Liver (tissue), 9 donors: Measurements from ENCODE around the gene SLC7A10. TPM values are rescaled to one million over a fixed set of nuclear protein-coding genes. Genes with fewer than 3 reads are reported as not detected.

ENCODE experiments used
- DNase-seq: peaks from one replicate; pipeline ENCODE4 v3.0.0-alpha.2; 2017; ENCODE audit warnings: low spot score
- H3K27ac ChIP-seq, 2 donors: one replicate each; pipeline ENCODE4 v1.7.0; 2013; ENCODE audit warnings: inconsistent platforms in 2 of 2, low read length in 2 of 2, control low read depth in 1 of 2, low read depth in 1 of 2, mild to moderate bottlenecking in 1 of 2
- H3K27me3 ChIP-seq, 4 donors: one replicate each; pipeline versions ENCODE4 v1.6.1 to v1.7.0; 2013; ENCODE audit warnings: low read length in 3 of 4, inconsistent platforms in 1 of 4, mild to moderate bottlenecking in 1 of 4, moderate library complexity in 1 of 4; ENCODE audit not compliant: control insufficient read depth in 4 of 4, insufficient read depth in 4 of 4
- H3K36me3 ChIP-seq, 4 donors: one replicate each; pipeline versions ENCODE4 v1.6.1 to v1.7.0; 2013; ENCODE audit warnings: low read length in 3 of 4, mild to moderate bottlenecking in 3 of 4, low read depth in 1 of 4, moderate library complexity in 1 of 4; ENCODE audit not compliant: control insufficient read depth in 4 of 4, insufficient read depth in 3 of 4
- H3K4me1 ChIP-seq, 4 donors: one replicate each; pipeline versions ENCODE4 v1.6.1 to v1.7.0; 2013; ENCODE audit warnings: low read length in 3 of 4, mild to moderate bottlenecking in 3 of 4, moderate library complexity in 1 of 4; ENCODE audit not compliant: control insufficient read depth in 4 of 4, insufficient read depth in 4 of 4
- H3K4me3 ChIP-seq, 3 donors: one replicate each; pipeline versions ENCODE4 v1.6.1 to v1.7.0; 2013; ENCODE audit warnings: low read length in 3 of 3, control low read depth in 1 of 3, low read depth in 1 of 3, mild to moderate bottlenecking in 1 of 3
- H3K9ac ChIP-seq, 2 donors: one replicate each; pipeline ENCODE4 v1.7.0; 2013; ENCODE audit warnings: low read length in 2 of 2, mild to moderate bottlenecking in 2 of 2, moderate library complexity in 2 of 2, control low read depth in 1 of 2, low read depth in 1 of 2
- H3K9me3 ChIP-seq, 4 donors: one replicate each; pipeline versions ENCODE4 v1.6.1 to v1.7.0; 2013; ENCODE audit warnings: low read length in 3 of 4; ENCODE audit not compliant: control insufficient read depth in 4 of 4
- CTCF ChIP-seq: fragments of 150-350 bp; IDR thresholded peaks from 2 replicates; pipeline ENCODE4 v1.5.1; 2017; ENCODE audit warnings: improper control_type of control experiment, low read depth, low read length; ENCODE audit not compliant: missing input control
- FOXA1 ChIP-seq: IDR thresholded peaks from 2 replicates; pipeline ENCODE4 v1.6.1; 2016; ENCODE audit warnings: antibody characterized with exemption
- FOXA2 ChIP-seq: IDR thresholded peaks from 2 replicates; pipeline ENCODE4 v1.6.1; 2016; ENCODE audit warnings: antibody characterized with exemption
- GABPA ChIP-seq, 2 donors: IDR thresholded peaks in 1 of 2; conservative IDR thresholded peaks in 1 of 2; 2 replicates each; pipeline ENCODE4 v1.6.1; 2016; ENCODE audit warnings: antibody characterized with exemption in 2 of 2, mild to moderate bottlenecking in 1 of 2, moderate library complexity in 1 of 2
- HNF4A ChIP-seq, 2 donors: conservative IDR thresholded peaks; 2 replicates each; pipeline ENCODE4 v1.6.1; 2016; ENCODE audit warnings: antibody characterized with exemption in 2 of 2, mild to moderate bottlenecking in 2 of 2
- JUND ChIP-seq, 2 donors: IDR thresholded peaks; 2 replicates each; pipeline ENCODE4 v1.6.1; 2016; ENCODE audit warnings: antibody characterized with exemption in 2 of 2
- REST ChIP-seq: IDR thresholded peaks from 2 replicates; pipeline ENCODE4 v1.6.1; 2016; ENCODE audit warnings: antibody characterized with exemption, mild to moderate bottlenecking
- RXRA ChIP-seq, 2 donors: IDR thresholded peaks; 2 replicates each; pipeline ENCODE4 v1.6.1; 2017 to 2018; ENCODE audit warnings: antibody characterized with exemption in 2 of 2, mild to moderate bottlenecking in 1 of 2
- SP1 ChIP-seq: IDR thresholded peaks from 2 replicates; pipeline ENCODE4 v1.6.1; 2018; ENCODE audit warnings: antibody characterized with exemption, mild to moderate bottlenecking
- TAF1 ChIP-seq: conservative IDR thresholded peaks from 2 replicates; pipeline ENCODE4 v1.6.1; 2016; ENCODE audit warnings: antibody characterized with exemption, mild to moderate bottlenecking
- YY1 ChIP-seq: IDR thresholded peaks from 2 replicates; pipeline ENCODE4 v1.6.1; 2016; ENCODE audit warnings: antibody characterized with exemption, mild to moderate bottlenecking
- WGBS: extraction: QIAGEN DNeasy Blood & Tissue Kit; methylation state at CpG from one replicate; pipeline ENCODE4 v1.1.7; 2013; 5-methylcytosine and 5-hydroxymethylcytosine counted together
- polyA plus RNA-seq, 2 donors: library from polyadenylated mRNA; stranded (reverse) in 1 of 2; unstranded in 1 of 2; fragments of 200-250 nt in 1 of 2; fragments of >200 nt in 1 of 2; fragmentation: Nextera tagmentation in 1 of 2; extraction: Ambion mirVana in 1 of 2; gene quantifications; one replicate each; pipeline versions ENCODE4 v1.2.1 to v1.2.3, GENCODE V29; 2013 to 2015
- total RNA-seq, 2 donors: library from RNA; depleted of rRNA; stranded (reverse); fragments of >200 nt; gene quantifications; one replicate each; pipeline ENCODE4 v1.2.3, GENCODE V29; 2014
- TF ChIP-seq, protein P1 (sequence below): IDR thresholded peaks from 2 replicates; pipeline ENCODE4 v1.6.1; 2016; ENCODE audit warnings: antibody characterized with exemption
- TF ChIP-seq, protein P2 (sequence below): IDR thresholded peaks from 2 replicates; pipeline ENCODE4 v1.6.1; 2016; ENCODE audit warnings: antibody characterized with exemption
- TF ChIP-seq, protein P3 (sequence below): IDR thresholded peaks from 2 replicates; pipeline ENCODE4 v1.6.1; 2016; ENCODE audit warnings: antibody characterized with exemption
- donor health status: healthy.
- donor health status: healthy.
- donor health status: healthy.
- donor health status: healthy.
- donor health status: healthy.

The SLC7A10 gene
- total and polyA plus RNA-seq, 4 donors, result not detected

DNA sequence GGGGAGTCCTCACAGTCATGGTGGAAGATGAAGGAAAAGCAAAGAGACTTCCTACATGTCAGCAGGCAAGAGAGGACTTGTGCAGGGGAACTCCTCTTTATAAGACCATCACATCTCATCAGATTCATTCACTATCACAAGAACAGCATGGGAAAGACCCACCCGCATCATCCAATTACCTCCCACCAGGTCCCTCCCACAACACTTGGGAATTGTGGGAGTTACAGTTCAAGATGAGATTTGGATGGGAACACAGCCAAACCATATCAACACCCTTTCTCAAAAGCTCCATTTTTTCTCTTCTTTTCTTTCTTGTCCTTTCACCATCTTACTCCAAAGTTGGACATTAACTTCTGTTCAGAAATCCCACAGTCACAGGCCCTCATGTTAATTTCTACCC, 36.2 kb downstream of the SLC7A10 start:
- peaks cover 0 to 4% (median 2%) of the 10 kb centered on the region in 4 donors for H3K4me1 ChIP-seq
- TF ChIP-seq FOXA2, result no peak
- TF ChIP-seq GABPA (IDR thresholded peaks at IDR 0.05 in 1 of 2, conservative IDR thresholded peaks at IDR 0.05 in 1 of 2), result no peak
- no peak for TF ChIP-seq HNF4A (conservative IDR thresholded peaks at IDR 0.05)
- no peak for TF ChIP-seq FOXA1
- no peak overlapping the region for H3K27ac ChIP-seq
- no peak overlapping the region for H3K4me3 ChIP-seq
- whole genome bisulfite sequencing, result 68% methylated on average over 1 of the region's 1 CpG
- H3K9me3 ChIP-seq, result no peaks in the 10 kb centered on the region
- DNase-seq, result no peak
- H3K36me3 ChIP-seq, result no peaks in the 10 kb centered on the region
- H3K27me3 ChIP-seq, result no peaks in the 10 kb centered on the region
- H3K9ac ChIP-seq, result no peak overlapping the region

- 69% methylated on average over 8 of the region's 8 CpGs for WGBS
- no peaks in the 10 kb centered on the region for H3K9me3 ChIP-seq
- H3K27ac ChIP-seq, result no peak overlapping the region
- H3K4me3 ChIP-seq, result no peak overlapping the region
- H3K4me1 ChIP-seq, result no peaks in the 10 kb centered on the region
- H3K9ac ChIP-seq, result no peak overlapping the region
- DNase-seq, result no peak
- H3K36me3 ChIP-seq, result no peaks in the 10 kb centered on the region
- H3K27me3 ChIP-seq, result no peaks in the 10 kb centered on the region
- TF ChIP-seq GABPA (IDR thresholded peaks at IDR 0.05 in 1 of 2, conservative IDR thresholded peaks at IDR 0.05 in 1 of 2) (no peak), RXRA (IDR thresholded peaks at IDR 0.05) (no peak), FOXA1 (no peak), SP1 (no peak), TAF1 (no peak), FOXA2 (no peak), REST (no peak)
- TF ChIP-seq, protein P1, sequence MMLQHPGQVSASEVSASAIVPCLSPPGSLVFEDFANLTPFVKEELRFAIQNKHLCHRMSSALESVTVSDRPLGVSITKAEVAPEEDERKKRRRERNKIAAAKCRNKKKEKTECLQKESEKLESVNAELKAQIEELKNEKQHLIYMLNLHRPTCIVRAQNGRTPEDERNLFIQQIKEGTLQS, result no peak
Measured at GRCh38 chr19:33187183-33187540, 38.5 kb downstream of the SLC7A10 start.

DNA sequence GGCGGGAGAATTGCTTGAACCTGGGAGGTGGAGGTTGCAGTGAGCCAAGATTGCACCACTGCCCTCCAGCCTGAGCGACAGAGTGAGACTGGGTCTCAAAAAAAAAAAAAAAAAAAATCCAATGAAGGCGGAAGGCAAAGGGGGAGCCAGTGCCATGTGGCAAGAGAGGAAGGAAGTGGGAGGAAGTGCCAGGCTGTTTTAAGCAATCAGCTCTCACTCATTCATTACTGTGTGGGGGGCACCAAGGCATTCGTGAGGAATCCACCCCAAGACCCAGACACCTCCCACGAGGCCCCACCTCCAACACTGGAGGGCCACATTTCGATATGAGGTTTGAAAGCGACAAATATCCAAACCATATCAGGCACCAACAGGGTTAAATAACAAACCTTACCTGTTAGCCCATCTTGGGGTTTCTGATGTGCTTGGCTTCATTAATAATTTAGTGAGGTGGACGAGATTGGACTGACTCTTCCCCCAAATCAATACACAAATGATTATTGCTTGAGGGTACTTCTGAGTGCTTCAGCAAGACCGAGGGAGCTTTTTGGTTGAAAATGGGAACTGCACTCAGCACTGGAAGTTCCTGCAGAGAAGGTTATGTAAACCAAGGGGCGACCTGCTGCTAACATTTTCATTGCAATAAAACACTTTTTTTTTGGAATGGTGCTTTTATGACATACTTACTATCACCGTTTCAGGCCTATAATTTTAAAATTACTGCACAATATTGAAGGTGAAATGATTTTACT, 39.0 kb downstream of the SLC7A10 start:
- Histone ChIP-seq H3K27ac (no peak overlapping the region), H3K4me3 (no peak overlapping the region), H3K9ac (no peak overlapping the region), H3K9me3 (no peaks in the 10 kb centered on the region), H3K36me3 (no peaks in the 10 kb centered on the region), H3K27me3 (no peaks in the 10 kb centered on the region), H3K4me1 (no peaks in the 10 kb centered on the region)
- DNase-seq, result no peak
- 71% methylated on average over 11 of the region's 11 CpGs for WGBS
- TF ChIP-seq REST, result no peak
- no peak for TF ChIP-seq FOXA2
- TF ChIP-seq JUND (IDR thresholded peaks at IDR 0.05), result no peak
- TF ChIP-seq HNF4A (conservative IDR thresholded peaks at IDR 0.05), result no peak
- no peak for TF ChIP-seq CTCF
- TF ChIP-seq GABPA (IDR thresholded peaks at IDR 0.05 in 1 of 2, conservative IDR thresholded peaks at IDR 0.05 in 1 of 2), result no peak
- TF ChIP-seq, protein P2, sequence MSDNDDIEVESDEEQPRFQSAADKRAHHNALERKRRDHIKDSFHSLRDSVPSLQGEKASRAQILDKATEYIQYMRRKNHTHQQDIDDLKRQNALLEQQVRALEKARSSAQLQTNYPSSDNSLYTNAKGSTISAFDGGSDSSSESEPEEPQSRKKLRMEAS, result no peak
- TF ChIP-seq, protein P3, sequence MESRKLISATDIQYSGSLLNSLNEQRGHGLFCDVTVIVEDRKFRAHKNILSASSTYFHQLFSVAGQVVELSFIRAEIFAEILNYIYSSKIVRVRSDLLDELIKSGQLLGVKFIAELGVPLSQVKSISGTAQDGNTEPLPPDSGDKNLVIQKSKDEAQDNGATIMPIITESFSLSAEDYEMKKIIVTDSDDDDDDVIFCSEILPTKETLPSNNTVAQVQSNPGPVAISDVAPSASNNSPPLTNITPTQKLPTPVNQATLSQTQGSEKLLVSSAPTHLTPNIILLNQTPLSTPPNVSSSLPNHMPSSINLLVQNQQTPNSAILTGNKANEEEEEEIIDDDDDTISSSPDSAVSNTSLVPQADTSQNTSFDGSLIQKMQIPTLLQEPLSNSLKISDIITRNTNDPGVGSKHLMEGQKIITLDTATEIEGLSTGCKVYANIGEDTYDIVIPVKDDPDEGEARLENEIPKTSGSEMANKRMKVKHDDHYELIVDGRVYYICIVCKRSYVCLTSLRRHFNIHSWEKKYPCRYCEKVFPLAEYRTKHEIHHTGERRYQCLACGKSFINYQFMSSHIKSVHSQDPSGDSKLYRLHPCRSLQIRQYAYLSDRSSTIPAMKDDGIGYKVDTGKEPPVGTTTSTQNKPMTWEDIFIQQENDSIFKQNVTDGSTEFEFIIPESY, result no peak
- TF ChIP-seq, protein P1, result no peak
- TF ChIP-seq TAF1, result no peak
- TF ChIP-seq YY1, result no peak
